Vagina (tissue), 2 donors: ENCODE results near the gene DPYSL3.

Source experiments
- CTCF ChIP-seq, 3 experiments: fragments of 450-650 bp in 2 of 3; fragments of 200-600 bp in 1 of 3; sonication (generic) in 1 of 3; IDR thresholded peaks; one replicate each; pipeline ENCODE4 v1.5.1; 2017 to 2019; ENCODE audit warnings: antibody characterized with exemption in 3 of 3, mild to moderate bottlenecking in 2 of 3, moderate library complexity in 2 of 3
- POLR2A ChIP-seq, 2 donors: fragments of 450-650 bp; IDR thresholded peaks; one replicate each; pipeline ENCODE4 v1.6.1; 2017; ENCODE audit warnings: antibody characterized with exemption in 2 of 2, mild to moderate bottlenecking in 2 of 2, moderate library complexity in 2 of 2
- POLR2AphosphoS5 ChIP-seq, 2 donors: sonication (generic); formaldehyde crosslinking; IDR thresholded peaks; one replicate each; pipeline ENCODE4 v1.9.0; 2017; ENCODE audit warnings: antibody characterized with exemption in 2 of 2, mild to moderate bottlenecking in 2 of 2, low read depth in 1 of 2; ENCODE audit not compliant: insufficient read depth in 1 of 2

GRCh38 chr5:147369742-147370374, 140.0 kb downstream of the DPYSL3 start:
- TF ChIP-seq CTCF (IDR thresholded peaks at IDR 0.05) = peak in 1 of 3 experiments; percentile 29
- no peak for TF ChIP-seq POLR2A (IDR thresholded peaks at IDR 0.05)
- no peak for TF ChIP-seq POLR2AphosphoS5 (IDR thresholded peaks at IDR 0.05; ENCODE audit: insufficient read depth in 1 of 2, low read depth in 1 of 2)
